ENCODE measurements around the gene GALNTL6.

GALNTL6 gene

DNA sequence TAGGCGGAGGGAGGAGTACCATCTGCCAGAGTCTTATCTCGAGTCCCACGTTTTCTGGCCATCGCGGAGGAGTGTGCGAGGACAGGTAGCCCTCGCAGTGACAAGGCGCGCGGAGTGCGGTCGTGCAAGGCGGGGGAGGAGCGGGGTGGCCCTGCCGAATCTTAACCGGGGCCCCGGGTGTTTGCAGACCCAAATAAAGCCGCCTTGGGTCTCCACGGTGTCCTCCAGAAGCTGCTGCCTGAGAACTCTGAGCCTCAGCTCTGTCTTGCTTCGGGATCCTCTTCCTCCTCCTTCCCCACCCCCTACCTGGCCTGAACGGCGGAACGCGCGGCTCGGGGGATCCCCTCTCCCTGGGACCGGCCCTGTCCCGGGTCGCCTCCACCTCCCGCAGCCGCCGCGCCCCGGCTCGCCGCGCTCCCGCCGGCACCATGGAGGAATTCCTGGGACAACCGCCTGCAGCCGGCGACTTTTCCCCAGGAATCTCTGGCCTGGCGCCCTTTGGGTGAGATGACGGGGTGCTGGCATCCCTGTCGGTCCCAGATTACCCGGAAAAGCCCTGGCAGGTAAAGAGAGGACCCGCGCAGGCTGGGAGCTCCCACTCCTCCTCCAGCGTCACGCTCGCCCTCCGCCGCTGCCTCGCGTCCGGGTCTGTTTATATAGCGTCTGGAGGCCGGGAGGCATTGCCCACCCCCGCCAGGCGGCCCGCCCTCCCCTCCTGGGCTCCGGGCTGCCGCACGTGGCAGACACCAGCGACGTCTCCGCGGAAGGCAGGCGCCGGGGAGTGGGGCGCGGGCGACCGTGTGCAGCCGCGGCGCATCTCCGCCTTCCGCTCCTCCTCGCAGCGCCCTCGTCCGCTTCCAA lies at the start of gene GALNTL6:
GALNTL6 (plus strand) TSS at position 740 of the 861 bp plus-strand sequence.
- DNase-seq: peak; percentile 84

DNA sequence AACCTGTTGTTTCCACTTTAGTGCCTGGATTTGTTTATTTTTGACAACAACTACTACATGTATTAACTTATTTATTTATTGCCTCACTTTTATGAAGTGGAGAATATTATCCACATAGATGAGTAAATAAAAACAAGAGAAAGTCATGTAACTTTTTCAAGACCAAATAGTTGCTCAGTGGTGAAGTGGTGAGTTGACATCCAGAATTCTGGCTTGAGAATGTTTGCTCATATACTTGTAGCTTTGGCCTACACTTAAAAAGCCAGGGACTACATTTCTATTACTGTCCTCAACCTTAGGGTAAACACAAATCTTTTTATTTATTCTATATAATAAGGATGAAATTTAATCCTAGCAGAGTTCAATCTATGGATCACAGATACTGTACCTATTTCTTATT lies 47.7 kb upstream of the GALNTL6 start:
- DNase-seq: no peak

DNA sequence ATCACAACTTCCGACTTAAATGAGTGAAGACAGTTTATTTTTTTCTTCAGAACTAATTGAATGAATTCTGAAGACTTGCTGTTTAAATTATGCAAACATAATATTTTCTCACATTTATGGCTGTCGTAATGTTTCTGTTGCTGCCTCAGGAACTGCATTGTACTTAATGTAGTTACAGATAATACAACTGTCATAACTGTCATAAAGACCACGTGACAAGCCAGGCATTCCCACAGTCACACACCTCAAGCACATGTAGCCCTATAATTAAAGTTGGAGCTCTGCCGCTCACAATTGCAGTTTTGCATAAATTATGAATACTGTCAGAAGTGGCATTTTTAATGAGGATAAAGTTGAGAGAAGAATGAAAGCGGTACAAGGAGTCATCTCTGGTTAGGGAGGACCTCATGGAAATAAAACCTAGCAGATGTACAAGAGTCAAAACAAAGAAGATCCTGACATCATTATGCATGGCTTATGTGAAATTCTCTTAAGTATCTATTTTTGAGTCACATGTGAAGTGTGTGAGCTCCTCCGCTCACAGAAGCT lies 38.5 kb upstream of the GALNTL6 start:
- no peak for DNase-seq

DNA sequence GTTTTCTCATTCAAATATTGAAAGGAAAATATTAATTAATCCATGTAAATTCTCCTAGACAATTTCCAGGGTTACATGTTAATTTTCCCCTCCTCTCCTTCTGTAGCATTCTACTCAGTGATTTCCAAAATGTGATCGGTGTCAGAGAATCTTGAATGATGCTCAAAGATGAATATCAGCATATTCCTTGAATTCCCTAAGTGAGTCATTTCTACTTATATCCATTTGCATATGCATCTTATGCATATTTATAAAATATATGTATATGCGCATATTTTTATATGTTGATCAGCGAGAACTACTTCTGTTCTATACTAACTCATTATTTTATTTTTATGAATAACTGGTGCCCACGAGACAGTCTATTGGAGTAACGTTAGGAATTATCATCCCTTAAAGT lies 33.9 kb upstream of the GALNTL6 start:
- DNase-seq: no peak

DNA sequence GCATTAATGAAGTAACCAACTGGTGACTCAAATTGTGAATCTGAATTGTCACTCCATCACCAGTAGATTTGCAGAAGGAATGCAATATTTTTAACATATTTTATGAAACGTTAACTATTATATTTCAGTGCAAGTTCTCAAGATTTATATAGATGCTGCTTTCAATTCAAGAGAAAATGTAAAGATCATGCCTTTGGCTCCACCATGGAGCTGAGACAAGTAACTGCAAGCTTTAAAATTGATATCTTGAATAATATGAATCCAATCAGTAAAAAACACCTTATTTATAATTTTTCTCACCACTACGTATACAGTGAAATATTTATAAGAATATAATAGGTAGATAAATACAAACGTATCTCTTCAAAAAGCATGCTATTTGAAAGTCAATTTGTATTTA lies 27.8 kb upstream of the GALNTL6 start:
- DNase-seq: peak; percentile 18

DNA sequence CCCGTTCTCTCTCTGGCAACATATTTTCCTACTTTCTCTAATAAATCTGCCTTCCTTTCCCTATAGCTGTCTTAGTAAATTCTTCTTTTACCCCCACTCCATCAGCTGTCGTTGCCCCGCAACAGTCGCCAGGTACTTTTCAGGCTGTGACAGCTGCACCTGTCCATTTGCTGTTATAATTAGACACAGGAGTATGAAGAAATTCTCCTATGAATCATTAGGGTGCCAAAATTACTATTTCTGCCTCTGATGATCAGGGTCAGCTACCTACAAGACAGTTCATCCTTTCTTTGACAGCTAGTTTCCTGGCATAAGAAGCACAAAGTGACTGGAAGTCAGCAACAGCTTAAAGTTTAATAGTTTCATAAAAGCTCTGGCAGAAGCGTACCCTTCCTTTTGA lies 19.5 kb upstream of the GALNTL6 start:
- no peak for DNase-seq

DNA sequence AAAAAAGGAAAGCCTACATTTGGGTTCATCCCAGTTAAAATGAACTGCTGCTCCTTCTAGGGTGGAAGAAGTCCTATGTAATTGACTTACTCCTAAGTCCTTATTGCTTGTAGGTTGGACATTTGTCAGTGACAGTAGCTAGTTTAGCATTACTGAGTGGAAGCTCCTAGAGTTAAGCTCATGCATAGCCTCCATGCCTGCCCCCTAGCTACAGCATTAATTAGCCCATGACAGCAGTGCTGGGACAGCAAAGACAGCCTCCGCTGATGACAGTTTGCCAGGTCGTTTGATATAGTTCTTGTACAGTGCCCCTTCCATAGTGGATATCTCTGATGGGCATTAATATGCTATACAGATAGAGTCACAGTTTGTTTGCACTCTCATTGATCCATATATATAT lies 18.7 kb upstream of the GALNTL6 start:
- no peak for DNase-seq

DNA sequence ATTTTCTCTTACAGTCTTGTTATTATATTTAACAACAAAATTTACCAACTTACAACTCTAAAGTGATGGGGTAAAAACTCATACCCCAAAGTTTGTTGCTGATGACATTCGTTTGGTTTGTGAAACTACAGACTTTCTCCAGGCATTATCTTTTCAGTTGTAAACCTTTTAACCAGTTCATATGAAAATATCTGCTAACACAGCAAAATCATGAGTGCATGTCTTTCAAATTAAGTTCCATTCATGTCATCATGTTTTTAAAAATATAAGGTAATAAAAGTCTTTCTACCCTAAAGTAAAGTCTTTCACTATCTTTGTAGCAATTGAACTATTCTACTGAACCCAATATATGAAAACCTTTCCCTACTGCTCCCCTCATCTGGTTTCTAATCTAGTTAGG lies 3.4 kb upstream of the GALNTL6 start:
- DNase-seq: no peak

DNA sequence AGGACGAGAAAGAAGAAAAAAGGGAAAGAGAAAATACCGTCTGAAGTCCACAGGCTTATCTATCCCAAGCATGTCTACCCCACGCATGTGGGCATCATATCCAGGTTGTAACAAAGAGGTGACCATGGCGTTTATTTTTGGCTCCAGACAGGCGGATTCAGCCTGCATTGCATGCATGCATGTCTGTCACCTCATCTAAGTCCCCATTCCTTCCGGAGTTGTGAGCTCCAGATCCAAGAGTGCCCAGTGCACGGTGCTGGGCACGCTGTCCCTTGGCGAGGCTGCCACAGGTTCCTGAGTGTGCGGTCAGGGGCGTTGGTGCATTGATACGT lies 905 bp upstream of the GALNTL6 start:
- DNase-seq: peak; percentile 66

DNA sequence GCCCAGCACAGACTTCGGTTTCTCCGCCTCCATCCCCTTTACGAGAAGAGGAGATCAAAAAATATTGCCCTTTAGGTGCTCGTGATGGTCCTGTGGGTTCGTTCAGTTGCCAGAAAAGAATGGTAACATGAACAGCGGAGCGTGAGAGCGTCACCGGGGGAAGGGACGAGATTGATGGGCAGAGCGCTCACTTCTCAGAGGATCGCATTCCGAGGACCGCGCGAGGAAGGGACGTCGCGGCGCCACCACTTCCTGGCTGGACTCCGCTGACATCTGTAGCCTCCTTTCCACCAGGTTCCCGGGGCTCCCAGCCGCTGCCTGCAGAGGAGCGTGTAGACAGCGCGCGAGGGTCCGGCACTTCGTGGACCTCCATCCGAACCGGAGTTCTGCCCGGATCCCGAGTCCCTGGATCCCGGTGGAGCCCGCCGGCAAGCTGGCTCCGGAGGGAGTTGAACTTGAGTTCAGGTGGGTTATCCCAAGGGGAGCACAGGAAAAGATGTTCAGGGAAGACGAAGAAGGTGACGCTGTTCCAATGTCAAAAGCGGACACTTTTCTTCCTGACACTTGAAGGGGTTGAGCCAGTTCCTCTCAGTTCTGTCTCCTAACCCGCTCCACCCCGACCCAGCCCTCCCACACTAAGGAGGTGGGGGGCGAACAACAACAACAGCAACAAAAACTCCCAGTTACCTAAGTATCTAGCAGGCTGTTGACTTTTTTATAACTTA lies 484 bp downstream of the GALNTL6 start:
- no peak for DNase-seq

DNA sequence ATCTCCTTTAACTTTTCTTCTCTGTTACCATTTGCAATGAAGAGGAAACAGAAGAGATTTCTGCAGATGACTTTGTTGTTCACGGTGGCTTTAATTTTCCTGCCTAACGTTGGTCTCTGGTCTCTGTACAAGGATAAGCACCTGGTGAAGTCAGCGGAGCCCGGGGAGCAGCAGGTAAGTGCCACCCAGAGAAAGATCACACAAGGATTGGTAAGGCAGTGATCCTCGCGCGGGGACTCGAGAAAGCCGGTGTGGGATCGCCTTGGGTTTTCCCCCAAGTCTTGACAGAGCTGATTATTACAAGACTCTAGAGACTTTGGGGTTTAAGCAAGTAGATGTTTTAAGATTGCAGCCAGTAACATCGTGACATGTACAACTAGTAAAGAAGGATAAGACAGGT lies 1.3 kb downstream of the GALNTL6 start:
- DNase-seq: no peak

DNA sequence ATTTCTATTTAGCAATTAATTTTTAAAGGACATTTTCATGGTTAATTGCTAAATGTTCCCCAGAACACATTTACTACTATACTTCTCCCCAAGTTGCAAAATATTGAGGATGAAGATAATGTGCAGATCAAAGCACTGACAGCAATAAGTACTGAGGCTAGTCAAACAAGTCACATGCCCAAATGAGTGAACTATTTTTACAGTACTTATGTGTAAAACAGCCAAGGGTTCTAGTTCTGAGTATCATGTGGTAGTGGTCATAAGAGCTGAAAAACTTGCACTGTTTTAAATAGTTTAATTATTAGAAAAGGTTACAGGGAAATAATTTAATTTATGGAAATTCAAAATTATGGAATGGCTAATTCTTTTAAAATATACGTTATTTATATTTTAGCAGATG lies 3.8 kb downstream of the GALNTL6 start:
- no peak for DNase-seq

DNA sequence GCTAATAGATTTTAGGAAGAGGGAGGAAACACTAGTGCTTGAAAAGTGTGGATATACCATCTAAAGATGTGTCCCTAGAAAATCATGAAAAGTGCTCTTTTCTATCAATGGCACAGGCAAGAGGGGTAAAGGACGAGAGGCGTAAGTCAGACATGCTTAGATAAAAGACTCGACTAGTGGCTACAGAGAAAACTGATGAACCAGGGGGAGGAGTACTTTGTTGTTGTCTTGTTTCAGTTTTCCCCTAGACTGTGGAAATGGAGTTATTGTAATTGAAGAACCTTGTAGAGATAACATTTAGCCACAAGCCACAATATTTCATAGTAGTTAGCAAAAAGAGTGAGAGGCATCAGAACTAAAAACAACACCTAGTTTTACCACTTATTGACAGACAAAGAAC lies 21.4 kb downstream of the GALNTL6 start:
- no peak for DNase-seq

DNA sequence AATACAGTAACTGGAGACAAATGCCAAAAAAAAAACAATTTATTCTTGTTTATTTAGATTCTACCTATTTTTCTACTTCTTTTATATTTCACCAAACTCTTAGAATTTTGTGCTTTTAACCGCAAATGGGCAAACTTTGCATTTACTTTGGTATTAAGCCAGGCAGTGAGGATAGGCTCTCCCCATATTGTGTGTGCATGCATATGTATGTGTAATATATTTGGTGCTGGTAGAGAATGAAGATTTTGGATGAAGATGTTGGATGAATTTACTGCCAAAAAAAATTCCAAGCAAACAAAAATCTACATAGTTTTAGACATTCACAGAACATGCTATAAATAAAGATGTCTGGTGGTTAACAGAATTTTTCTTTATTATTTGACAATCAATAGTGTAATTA lies 30.3 kb downstream of the GALNTL6 start:
- DNase-seq: no peak

DNA sequence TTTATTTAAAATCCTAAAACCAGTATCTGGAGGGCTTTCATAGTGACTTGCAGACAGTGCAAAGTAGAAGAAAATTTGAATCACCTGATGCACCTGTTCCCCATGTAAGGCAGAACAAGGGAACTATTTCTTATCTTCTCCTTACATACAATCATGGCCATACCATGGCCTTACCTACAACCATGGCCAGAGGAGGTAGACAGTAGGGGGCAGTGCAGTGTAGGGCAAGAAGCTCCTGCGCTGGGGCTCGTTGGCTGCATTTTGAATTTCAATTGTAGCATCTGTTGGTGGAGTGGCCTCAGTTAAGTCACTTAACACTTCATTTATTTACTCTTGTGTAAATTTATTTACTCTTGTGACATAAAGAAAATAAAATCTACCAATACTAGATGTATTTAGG lies 33.0 kb downstream of the GALNTL6 start:
- DNase-seq: peak; percentile 44

DNA sequence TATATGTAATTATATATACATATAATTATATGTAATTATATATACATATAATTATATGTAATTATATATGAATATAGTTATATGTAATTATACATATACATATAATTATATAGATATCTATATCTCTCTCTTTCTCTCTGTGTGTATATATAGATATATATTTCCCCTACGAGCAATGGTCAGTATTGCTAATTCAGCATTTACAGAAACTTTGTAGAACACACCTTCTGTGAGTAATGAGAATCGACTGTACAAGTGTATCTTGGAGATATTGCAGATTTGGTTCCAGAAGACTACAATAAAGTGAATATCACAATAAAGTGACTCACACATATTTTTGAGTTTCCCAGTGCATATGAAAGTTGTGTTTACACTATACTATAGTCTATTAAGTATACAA lies 33.7 kb downstream of the GALNTL6 start:
- no peak for DNase-seq

DNA sequence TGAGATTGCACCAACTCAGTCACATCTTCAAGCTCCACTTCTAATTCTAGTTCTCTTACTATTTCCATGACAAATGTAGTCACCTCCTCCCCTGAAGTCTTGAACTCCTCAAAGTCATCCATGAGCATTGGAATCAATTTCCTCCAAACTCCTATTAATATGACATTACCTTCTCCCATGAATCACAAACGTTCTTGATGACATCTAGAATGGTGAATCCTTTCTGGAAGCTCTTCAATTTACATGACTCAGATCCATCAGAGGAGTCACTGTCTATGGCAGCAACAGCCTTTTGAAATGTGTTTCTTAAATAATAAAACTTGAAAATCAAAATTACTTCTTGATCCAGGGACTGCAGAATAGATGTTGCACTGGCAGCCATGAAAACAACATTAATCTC lies 34.5 kb downstream of the GALNTL6 start:
- DNase-seq: no peak

DNA sequence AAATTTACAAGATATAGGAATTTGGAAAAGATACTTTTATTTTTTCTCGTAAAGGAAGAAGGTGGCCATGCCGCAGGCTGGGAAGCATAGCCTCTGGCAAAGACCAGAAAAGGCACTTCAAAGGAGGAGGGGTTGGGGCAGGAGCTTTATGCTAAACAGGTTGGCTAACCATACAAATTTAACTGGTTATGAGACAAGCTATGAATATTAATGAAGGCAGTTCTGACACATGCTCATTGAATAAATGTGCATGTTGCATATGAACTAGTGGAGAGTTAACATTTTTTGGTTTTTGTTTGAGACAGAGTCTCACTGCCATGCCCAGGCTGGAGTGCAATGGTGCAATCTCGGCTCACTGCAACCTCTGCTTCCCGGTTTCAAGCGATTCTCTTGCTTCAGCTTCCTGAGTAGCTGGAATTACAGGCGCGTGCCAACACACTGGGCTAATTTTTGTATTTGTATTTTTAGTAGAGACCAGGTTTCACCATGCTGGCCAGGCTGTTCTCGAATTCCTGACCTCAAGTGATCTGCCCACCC lies 36.5 kb downstream of the GALNTL6 start:
- no peak for DNase-seq

DNA sequence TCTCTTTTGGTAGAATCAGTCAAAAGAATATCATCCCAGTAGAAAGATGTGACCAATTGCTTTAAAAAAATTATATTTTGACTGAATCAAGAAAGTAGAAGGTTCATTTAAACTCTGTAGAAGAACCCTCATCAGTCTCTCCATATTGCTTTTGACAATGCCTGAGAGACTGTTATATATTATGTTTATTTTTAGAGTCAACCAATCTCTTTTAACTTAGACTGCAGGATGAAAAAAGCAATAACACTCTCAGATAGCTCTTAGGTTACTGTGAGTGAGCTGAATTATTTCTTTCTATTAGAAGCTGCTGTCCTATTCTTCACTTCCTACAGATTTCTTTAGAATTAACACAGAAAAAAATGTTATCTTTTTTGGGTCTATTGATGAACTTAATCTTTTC lies 38.1 kb downstream of the GALNTL6 start:
- DNase-seq: no peak

DNA sequence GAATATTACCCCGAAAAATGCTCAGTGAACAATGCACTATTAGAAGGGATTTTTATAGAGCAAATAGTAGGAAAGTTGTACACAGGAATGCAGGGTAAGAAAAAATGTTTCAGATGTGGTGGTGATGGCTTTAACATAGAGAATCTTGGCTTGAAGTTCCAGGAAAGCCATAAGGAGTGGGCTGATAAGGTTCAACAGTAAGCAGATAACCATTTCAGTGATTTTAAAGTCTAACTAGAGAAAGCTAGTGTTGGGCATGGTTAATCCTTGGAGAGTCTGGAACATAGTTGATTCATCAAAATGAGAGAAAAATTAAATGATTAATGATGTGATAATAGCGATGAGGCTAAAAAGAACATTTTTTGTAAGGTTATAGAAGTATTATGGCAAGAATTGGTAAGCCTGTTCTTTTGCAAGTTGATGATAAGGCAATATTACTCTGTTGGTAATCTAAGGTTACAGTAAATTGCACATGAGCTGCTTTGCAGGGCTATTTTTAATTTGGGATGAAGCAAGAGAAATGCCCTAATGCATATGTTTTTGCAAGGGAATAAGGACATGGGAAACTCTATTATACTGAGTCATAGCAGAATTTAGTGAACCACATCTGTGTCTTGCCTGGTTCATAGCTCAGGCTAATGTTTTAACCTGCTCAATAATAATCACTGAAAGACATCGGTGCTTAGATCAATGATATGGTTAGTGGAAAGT lies 44.3 kb downstream of the GALNTL6 start:
- no peak for DNase-seq

DNA sequence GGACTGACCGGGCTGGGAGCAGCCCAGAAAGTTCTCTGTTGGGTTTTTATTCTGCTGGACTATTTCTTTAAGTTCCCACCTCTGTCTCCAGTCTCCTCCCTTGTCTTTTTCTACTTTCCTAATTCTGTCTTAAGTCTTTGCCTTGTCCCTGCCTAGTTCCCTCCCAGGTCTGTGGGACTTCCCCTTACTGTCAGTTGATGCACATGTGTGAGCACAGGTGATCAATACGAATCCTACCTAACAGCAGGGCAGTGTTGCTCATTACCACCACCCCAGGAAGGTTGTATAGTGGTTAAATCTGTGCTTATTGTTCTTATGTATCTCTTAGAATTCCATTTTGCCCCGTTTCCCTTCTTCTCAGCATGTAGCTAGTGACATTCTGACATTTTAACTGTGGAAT lies 62.1 kb downstream of the GALNTL6 start:
- no peak for DNase-seq

DNA sequence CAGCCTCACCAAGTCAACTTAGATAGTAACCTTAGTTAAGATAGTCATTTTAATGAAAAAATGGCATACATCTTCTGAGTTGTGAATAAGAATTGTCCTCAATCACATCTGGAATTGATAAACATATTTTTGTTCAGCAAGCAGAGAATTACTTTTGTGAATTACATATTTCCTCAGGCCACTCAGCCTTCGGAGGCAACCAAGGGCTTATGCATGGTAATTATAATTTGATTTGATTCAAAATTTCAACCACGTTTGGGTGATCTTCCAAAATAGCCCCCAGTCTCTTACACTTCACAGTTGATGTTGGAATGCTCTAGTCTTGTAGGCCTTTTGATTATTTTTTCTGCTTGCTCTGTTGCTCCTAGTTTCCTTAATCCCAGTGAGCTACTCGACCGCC lies 63.4 kb downstream of the GALNTL6 start:
- no peak for DNase-seq

DNA sequence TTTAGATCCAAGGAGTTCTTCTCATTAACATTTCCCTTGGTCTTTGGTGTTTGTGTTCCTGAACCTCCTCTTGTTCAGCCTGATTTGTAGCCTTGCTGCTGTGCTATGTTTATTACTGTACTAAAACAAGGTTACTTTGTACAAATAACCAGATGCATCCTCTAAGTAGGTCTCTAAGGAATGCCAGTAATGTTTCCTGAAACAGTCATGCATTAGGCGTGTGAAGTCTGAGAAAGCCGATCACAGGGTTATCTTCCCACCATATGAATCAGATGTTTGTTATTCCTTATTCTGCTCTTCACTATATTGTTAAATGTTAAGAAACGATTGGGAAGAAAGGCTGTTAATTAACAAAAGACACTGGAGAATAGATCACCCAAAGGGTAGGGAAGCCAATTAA lies 66.9 kb downstream of the GALNTL6 start:
- DNase-seq: peak; percentile 8
